Epithelial cell of esophagus (primary cell): ENCODE measurements around the gene HOXA11.

Experiments
- DNase-seq: peaks from one replicate; pipeline ENCODE4 v3.0.0; 2010; ENCODE audit warnings: low read depth
- H3K4me3 ChIP-seq: 2 replicates; pipeline ENCODE4 v1.5.1; 2011; ENCODE audit warnings: mild to moderate bottlenecking, low read length, control low read depth
- CTCF ChIP-seq: IDR thresholded peaks from 2 replicates; pipeline ENCODE4 v1.5.1; 2011; ENCODE audit warnings: low read depth, mild to moderate bottlenecking, low read length, control low read depth, inconsistent platforms; ENCODE audit not compliant: insufficient read depth; ENCODE audit errors: missing control alignments

The HOXA11 gene

GRCh38 chr7:27187475-27188385 is 2.7 kb upstream of the HOXA11 start:
- TF ChIP-seq CTCF: no peak
- H3K4me3 ChIP-seq: no peak overlapping the region
- DNase-seq: no peak

- no peak for TF ChIP-seq CTCF
- no peak overlapping the region for H3K4me3 ChIP-seq
- DNase-seq: no peak
Observed at GRCh38 chr7:27186668-27187474, 1.8 kb upstream of the HOXA11 start.

GRCh38 chr7:27185854-27186667 is 1.0 kb upstream of the HOXA11 start:
- no peak overlapping the region for H3K4me3 ChIP-seq
- no peak for DNase-seq
- no peak for TF ChIP-seq CTCF

- peak overlapping the region; percentile 30 for H3K4me3 ChIP-seq
- no peak for TF ChIP-seq CTCF
- peak; percentile 36 for DNase-seq
Observed at GRCh38 chr7:27184337-27185012, 557 bp downstream of the HOXA11 start.

GRCh38 chr7:27183682-27184336 is 1.2 kb downstream of the HOXA11 start:
- peak overlapping the region; percentile 30 for H3K4me3 ChIP-seq
- TF ChIP-seq CTCF: peak; percentile 5
- DNase-seq: no peak
